Subcutaneous adipose tissue (tissue), 4 donors: ENCODE results near the gene AGRN. TPM values are rescaled to one million over a fixed set of nuclear protein-coding genes. Genes with fewer than 3 reads are reported as not detected.

Experiments
- total RNA-seq, 4 donors: library from RNA; depleted of rRNA; stranded (reverse); fragments of >200 nt; gene quantifications; one replicate each; pipeline ENCODE4 v1.1.0, GENCODE V29; 2016
- TF ChIP-seq, protein P1 (sequence below): fragments of 450-650 bp; IDR thresholded peaks from one replicate; pipeline ENCODE4 v1.5.1; 2016; ENCODE audit warnings: low read depth, mild to moderate bottlenecking, control low read depth, antibody characterized with exemption, moderate library complexity

Gene AGRN
- total RNA-seq, 4 donors from 2014 or later, result 3.8 to 13.2 (median 10.5) TPM

DNA sequence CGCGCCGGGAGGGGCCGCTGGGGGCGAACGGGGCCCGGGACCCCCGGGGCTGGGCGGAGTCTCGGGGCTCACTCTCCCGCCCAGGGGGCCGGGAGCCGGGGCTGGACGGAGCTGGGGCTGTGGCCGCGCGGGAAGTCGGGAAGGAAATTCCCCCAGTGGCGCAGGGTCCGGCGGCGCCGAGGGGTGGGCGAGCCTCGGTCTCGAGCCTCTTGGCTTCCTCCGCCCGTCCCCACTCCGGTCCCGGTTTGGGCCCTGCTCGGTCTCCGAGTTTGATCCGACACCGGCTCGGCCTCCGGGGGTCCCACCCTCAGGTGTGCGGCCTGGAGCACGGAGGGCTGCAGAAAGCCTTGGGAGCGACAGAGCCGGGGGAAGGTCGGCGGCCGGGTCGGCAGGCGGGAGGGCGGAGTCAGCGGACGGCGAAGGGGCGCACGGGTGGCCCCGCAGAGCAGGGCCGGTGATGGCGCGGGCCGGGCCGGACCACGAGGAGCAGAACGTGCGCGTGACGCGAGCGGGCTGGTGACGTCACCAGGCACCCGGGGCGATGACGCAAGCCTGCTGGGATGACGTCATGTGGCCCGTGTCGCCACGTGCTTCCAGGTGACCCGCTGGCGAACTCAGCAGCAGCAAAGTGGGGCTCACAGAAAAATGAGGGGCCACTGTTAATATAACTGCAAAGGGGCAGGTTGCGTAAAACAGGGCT lies 19.4 kb upstream of the AGRN start:
- TF ChIP-seq, protein P1, sequence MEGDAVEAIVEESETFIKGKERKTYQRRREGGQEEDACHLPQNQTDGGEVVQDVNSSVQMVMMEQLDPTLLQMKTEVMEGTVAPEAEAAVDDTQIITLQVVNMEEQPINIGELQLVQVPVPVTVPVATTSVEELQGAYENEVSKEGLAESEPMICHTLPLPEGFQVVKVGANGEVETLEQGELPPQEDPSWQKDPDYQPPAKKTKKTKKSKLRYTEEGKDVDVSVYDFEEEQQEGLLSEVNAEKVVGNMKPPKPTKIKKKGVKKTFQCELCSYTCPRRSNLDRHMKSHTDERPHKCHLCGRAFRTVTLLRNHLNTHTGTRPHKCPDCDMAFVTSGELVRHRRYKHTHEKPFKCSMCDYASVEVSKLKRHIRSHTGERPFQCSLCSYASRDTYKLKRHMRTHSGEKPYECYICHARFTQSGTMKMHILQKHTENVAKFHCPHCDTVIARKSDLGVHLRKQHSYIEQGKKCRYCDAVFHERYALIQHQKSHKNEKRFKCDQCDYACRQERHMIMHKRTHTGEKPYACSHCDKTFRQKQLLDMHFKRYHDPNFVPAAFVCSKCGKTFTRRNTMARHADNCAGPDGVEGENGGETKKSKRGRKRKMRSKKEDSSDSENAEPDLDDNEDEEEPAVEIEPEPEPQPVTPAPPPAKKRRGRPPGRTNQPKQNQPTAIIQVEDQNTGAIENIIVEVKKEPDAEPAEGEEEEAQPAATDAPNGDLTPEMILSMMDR, result no peak

DNA sequence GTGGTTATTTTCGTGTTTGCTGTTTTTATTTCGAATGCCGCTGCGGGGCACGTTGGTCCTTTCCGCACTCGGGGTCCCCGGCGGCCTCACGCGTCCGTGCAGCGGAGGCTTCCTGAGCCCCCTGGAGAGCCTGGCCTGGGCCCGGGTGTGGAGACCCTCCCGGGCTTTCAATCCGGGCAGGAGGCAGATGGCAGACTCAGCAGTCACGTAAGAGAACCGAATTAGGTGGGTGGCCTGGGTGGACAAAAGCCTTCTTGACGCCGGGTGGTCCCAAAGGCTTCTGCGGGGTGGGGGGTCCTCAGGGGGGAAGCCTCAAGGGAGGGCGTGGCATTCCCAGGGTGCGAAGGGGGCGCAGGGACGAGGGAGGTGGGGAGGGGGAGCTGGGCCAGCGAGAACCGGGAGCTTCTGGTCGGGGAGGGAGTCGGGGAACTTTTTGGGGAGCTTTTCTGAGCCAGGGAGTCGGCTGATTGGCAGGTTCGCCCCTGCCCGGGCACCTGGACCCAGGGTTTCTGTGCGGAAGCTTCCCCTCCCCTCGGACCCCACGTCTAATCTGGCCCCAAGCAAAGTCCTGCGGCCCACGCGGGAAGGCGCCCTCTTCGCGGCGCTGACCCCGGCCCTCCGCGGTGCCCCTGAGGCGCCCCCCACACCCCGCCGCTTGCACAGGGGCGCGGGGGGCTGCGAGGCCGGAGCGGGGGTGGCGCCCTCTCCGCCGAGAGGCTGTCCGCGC lies 18.7 kb upstream of the AGRN start:
- TF ChIP-seq, protein P1, result no peak

DNA sequence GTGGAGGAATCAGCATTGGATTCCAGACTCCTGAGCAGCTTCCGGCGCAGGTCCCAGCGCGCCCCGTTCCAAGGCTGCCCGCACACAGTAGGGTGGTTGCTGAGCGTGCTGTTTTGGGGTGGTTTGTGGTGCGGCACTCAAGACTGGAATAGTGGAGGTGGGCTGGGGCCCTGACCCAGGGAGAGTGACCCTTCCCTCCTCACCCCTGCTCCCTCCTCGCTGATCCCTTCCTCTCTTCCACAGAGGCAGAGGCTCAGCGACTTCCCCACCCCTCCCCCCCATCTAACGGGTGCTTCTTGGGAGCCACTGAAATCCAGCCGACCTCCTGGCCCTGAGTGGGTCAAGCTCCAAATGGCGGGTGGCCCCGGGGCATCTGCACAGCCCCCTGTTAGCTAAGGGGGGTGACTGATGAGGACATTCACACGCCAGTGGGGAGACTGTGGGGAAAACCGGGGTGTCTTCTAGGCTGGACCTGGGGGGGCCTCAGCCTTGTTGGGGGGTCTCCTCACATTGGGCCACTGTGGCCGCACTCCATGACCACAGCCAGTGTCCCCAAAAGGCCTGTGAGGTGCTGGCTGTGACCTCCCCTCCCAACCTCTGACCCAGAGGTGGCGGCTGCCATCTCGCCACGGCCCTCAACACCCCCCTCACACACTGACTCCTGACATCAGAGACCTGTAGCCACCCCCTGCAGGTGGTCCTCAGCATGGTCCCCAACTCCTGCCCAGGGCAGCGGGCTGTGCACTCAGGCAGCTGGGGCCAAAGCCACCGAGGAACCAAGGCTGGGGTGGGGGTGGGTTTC lies 16.1 kb upstream of the AGRN start:
- TF ChIP-seq, protein P1, result no peak

DNA sequence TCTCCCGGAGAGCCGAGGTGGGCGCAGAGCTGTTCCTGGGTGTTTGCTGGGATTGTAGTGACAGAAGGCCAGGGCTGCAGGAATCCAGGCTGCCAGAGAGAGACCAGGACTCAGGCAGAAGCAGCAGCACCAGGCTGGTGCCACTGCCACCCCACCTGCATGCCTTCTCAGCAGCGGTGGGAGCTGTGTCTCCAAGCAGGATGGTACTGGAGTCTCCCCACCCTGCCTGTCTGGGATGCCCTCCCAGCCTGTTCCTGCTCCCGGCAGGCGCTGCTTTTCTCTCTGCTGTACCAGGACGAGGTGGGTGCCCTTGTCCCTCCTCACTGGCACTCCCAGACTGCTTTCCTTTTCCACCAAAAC lies 15.5 kb upstream of the AGRN start:
- TF ChIP-seq, protein P1, result no peak

DNA sequence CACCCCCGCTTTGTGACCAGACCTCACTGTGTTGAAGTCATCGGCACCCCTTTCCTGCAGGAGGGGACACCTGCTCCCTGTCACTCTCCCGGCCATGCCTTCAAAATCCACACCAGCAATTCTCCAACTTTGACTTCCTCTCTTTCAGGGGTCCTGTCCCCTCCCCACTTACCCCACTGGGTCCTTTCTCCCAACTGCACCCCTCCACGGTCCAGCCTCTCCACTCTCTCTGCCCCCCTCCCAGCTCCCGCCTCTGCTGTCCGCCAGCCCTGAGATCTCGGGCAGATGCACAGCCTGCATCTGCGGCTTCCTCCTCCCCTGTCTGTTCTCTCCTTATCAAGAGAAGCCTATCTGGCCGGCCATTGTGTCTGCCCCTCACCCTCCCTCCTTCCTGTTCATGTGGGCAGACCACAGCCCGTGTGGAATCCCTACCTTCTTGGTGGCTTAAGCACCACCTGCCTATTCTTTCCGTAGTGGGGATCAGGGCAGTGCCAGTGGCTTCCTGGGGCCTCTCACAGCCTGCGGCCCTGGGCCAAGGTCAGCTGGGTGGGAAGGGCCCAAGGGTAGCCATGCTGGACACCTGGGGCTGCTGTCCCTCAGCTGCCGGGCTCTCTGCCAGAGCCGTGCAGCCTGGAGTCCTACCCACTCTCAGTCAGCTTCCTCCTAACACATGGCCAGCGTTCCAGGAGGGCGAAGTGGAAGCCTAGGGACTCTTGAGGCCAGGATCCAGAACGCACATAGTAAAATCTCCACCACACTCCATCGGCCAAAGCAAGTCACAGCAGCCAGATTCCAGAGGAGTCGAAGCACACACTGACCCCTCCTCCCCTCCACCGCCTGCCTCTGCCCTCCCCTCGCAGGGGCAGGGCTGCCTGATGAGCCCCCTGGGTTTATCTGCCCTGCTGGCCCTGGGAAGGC lies 14.9 kb upstream of the AGRN start:
- TF ChIP-seq, protein P1, result no peak

DNA sequence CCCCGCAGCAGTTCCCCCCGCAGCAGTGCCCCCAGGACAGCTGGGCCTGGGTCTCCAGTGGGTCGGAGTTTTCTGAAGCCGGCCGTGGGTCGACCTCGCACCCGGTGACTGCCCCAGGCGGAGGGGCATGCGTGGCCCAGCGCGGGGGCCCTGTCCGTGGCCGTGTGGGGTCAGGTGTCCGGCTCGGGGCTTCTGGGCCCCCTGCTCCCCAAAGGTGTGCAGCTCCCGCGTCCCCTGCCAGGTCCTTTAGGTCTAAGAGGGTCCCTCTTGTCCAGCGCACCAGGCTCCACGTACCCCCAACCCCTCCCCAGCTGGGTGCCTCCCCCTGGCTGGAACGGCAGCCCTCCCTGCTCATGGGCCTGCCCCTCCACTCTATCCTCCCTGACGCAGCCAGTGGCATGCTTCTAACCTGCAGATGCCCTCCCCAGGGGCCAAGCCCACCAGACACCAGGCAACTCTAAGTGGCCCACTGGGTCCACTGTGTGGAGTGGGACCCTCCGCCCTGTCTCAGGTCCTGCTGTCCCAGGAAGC lies 14.1 kb upstream of the AGRN start:
- TF ChIP-seq, protein P1, result no peak
